Liver (tissue), 3 donors: ENCODE results near the gene TMEM233.

Experiments used
- TAF1 ChIP-seq: conservative IDR thresholded peaks from 2 replicates; pipeline ENCODE4 v1.6.1; 2016; ENCODE audit warnings: antibody characterized with exemption, mild to moderate bottlenecking
- TF ChIP-seq, protein P1 (sequence below): fragments of 150-350 bp; IDR thresholded peaks from 2 replicates; pipeline ENCODE4 v1.5.1; 2017; ENCODE audit warnings: improper control_type of control experiment, low read depth, low read length; ENCODE audit not compliant: missing input control
- TF ChIP-seq, protein P2 (sequence below): IDR thresholded peaks from 2 replicates; pipeline ENCODE4 v1.6.1; 2016; ENCODE audit warnings: antibody characterized with exemption
- donor health status: healthy.
- donor health status: healthy.

DNA sequence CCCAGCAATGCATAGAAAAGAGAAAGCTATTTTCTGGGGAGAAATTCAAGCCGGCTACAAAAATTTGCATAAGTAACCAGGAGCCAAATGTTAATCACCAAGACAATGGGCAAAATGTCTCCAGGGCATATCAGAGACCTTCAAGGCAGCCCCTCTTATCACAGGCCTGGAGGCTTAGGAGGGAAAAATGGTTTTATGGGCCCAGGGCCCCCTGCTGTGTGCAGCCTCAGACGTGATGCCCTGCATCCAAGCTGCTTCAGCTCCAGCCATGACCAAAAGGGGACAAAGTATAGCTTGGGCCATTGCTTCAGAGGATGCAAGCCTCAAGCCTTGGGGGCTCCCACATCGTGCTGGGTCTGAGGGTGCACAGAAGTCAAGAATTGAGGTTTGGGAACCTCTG lies 15.8 kb downstream of the TMEM233 start:
- TF ChIP-seq, protein P1, sequence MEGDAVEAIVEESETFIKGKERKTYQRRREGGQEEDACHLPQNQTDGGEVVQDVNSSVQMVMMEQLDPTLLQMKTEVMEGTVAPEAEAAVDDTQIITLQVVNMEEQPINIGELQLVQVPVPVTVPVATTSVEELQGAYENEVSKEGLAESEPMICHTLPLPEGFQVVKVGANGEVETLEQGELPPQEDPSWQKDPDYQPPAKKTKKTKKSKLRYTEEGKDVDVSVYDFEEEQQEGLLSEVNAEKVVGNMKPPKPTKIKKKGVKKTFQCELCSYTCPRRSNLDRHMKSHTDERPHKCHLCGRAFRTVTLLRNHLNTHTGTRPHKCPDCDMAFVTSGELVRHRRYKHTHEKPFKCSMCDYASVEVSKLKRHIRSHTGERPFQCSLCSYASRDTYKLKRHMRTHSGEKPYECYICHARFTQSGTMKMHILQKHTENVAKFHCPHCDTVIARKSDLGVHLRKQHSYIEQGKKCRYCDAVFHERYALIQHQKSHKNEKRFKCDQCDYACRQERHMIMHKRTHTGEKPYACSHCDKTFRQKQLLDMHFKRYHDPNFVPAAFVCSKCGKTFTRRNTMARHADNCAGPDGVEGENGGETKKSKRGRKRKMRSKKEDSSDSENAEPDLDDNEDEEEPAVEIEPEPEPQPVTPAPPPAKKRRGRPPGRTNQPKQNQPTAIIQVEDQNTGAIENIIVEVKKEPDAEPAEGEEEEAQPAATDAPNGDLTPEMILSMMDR = no peak
- TF ChIP-seq TAF1 = no peak
- TF ChIP-seq, protein P2, sequence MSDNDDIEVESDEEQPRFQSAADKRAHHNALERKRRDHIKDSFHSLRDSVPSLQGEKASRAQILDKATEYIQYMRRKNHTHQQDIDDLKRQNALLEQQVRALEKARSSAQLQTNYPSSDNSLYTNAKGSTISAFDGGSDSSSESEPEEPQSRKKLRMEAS = no peak
